Endothelial cell (in vitro differentiated cells): ENCODE data around the gene JCAD. TPM values are rescaled to one million over a fixed set of nuclear protein-coding genes. Genes with fewer than 3 reads are reported as not detected.
A peak's percentile ranks its signal among the peaks of the same experiment; 100 is the strongest.

Experiments
- DNase-seq: peaks from one replicate; pipeline ENCODE4 v3.0.0; 2021; ENCODE audit warnings: low spot score
- H3K27ac Mint-ChIP-seq: one replicate; pipeline ENCODE4 v1.8.0; 2021; ENCODE audit warnings: mixed read lengths, inconsistent platforms; ENCODE audit not compliant: unreplicated experiment
- H3K27me3 Mint-ChIP-seq: one replicate; pipeline ENCODE4 v1.8.0; 2021; ENCODE audit warnings: mild to moderate bottlenecking, moderate library complexity, mixed read lengths, inconsistent platforms; ENCODE audit not compliant: unreplicated experiment
- H3K36me3 Mint-ChIP-seq: one replicate; pipeline ENCODE4 v1.8.0; 2021; ENCODE audit warnings: mild to moderate bottlenecking, low read depth, mixed read lengths, inconsistent platforms; ENCODE audit not compliant: unreplicated experiment
- H3K4me1 Mint-ChIP-seq: one replicate; pipeline ENCODE4 v1.8.0; 2021; ENCODE audit warnings: mild to moderate bottlenecking, mixed read lengths, inconsistent platforms; ENCODE audit not compliant: unreplicated experiment
- H3K4me3 Mint-ChIP-seq: one replicate; pipeline ENCODE4 v1.8.0; 2021; ENCODE audit warnings: mild to moderate bottlenecking, mixed read lengths, inconsistent platforms; ENCODE audit not compliant: unreplicated experiment
- H3K9me3 Mint-ChIP-seq: one replicate; pipeline ENCODE4 v1.8.0; 2021; ENCODE audit warnings: mixed read lengths, inconsistent platforms; ENCODE audit not compliant: unreplicated experiment
- CTCF ChIP-seq: fragments of 200-600 bp; sonication (generic); IDR thresholded peaks from one replicate; pipeline ENCODE4 v1.5.0; 2021; ENCODE audit warnings: antibody characterized with exemption; ENCODE audit not compliant: unreplicated experiment
- total RNA-seq: library from RNA; stranded (reverse); fragmentation: NEBNext Ultra II Directional; extraction: Animal tissue kit (Norgen Biotek cat#: 25700); gene quantifications from one replicate; pipeline ENCODE4 v1.2.1, GENCODE V29; 2021; ENCODE audit not compliant: unreplicated experiment

Gene JCAD
- total RNA-seq, 1 donor from 2014 or later: 234 TPM

- DNase-seq: no peak
- peak overlapping the region; percentile 34 for H3K27ac Mint-ChIP-seq
- H3K36me3 Mint-ChIP-seq: peaks cover 7% of the 10 kb centered on the region
- no peak overlapping the region for H3K4me3 Mint-ChIP-seq
- H3K9me3 Mint-ChIP-seq: no peaks in the 10 kb centered on the region
- peaks cover 34% of the 10 kb centered on the region for H3K4me1 Mint-ChIP-seq
- H3K27me3 Mint-ChIP-seq: no peaks in the 10 kb centered on the region
- no peak for TF ChIP-seq CTCF
Measured at GRCh38 chr10:30073767-30074060, 14.3 kb upstream of the JCAD start.

GRCh38 chr10:30073045-30073766 is 13.8 kb upstream of the JCAD start:
- H3K9me3 Mint-ChIP-seq: no peaks in the 10 kb centered on the region
- TF ChIP-seq CTCF: no peak
- no peaks in the 10 kb centered on the region for H3K27me3 Mint-ChIP-seq
- no peak overlapping the region for H3K4me3 Mint-ChIP-seq
- H3K27ac Mint-ChIP-seq: peak overlapping the region; percentile 67
- no peak for DNase-seq
- H3K4me1 Mint-ChIP-seq: peaks cover 39% of the 10 kb centered on the region
- H3K36me3 Mint-ChIP-seq: peaks cover 7% of the 10 kb centered on the region

- TF ChIP-seq CTCF: no peak
- Mint-ChIP-seq H3K4me1 (peaks cover 39% of the 10 kb centered on the region), H3K27me3 (no peaks in the 10 kb centered on the region), H3K4me3 (no peak overlapping the region), H3K36me3 (peaks cover 4% of the 10 kb centered on the region), H3K27ac (no peak overlapping the region), H3K9me3 (no peaks in the 10 kb centered on the region)
- no peak for DNase-seq
Measured at GRCh38 chr10:30072068-30072467, 12.7 kb upstream of the JCAD start.

- peaks cover 4% of the 10 kb centered on the region for H3K36me3 Mint-ChIP-seq
- no peak for TF ChIP-seq CTCF
- peak; percentile 29 for DNase-seq
- peak overlapping the region; percentile 95 for H3K27ac Mint-ChIP-seq
- H3K9me3 Mint-ChIP-seq: no peaks in the 10 kb centered on the region
- no peaks in the 10 kb centered on the region for H3K27me3 Mint-ChIP-seq
- H3K4me3 Mint-ChIP-seq: no peak overlapping the region
- H3K4me1 Mint-ChIP-seq: peaks cover 36% of the 10 kb centered on the region
Measured at GRCh38 chr10:30070001-30070685, 10.8 kb upstream of the JCAD start.

- peak overlapping the region; percentile 87 for H3K27ac Mint-ChIP-seq
- DNase-seq: no peak
Measured at GRCh38 chr10:30068492-30069223, 9.3 kb upstream of the JCAD start.

More at GRCh38 chr10:30068492-30069223, 9.3 kb upstream of the JCAD start:
- H3K4me3 Mint-ChIP-seq: no peak overlapping the region
- peaks cover 31% of the 10 kb centered on the region for H3K4me1 Mint-ChIP-seq
- H3K9me3 Mint-ChIP-seq: no peaks in the 10 kb centered on the region
- peaks cover 4% of the 10 kb centered on the region for H3K36me3 Mint-ChIP-seq
- H3K27me3 Mint-ChIP-seq: no peaks in the 10 kb centered on the region
- no peak for TF ChIP-seq CTCF
